ENCODE data around the gene ACTR3C. TPM values are rescaled to one million over a fixed set of nuclear protein-coding genes. Genes with fewer than 3 reads are reported as not detected.

ACTR3C gene
- total and polyA plus RNA-seq, 10 of the 15 experiments (the other 5 are each of a cell fraction or from before 2014, with no cell fraction given), result 2.0 to 10.2 (median 6.3) TPM

DNA sequence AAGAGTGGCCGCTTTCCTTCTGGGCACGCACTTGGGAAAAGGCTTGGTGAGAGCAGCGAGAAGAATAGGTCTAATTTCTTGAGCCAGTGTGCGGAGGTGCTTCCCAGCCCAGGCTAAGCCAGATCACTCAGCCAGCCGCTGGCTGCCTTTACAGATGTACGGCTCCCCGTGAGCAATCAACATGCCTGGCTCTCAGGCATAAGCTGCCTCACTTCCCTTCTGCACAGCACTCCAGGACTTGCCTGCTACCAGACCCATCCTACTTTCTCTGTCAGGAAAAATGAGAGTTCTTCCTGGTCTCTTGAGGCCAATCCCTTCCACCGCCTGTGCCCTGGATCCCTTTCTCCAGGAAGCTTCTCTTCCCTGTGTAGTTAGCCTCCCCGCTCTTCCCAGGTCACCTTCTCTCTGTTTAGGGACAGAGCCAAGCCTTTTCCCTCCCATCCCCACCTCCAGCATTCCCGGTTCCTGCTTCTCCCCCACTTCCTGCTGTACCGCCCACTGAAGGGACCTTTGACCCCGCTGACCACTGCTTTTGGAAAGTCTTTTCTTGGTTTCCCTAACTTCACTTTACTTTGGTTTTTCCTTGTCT, 1.1 kb upstream of the ACTR3C start:
- in situ Hi-C loops (cut with MboI), result no loop called here
- Histone ChIP-seq H3K4me2 (ENCODE audit: control insufficient read depth, insufficient read depth) (peak overlapping the region; percentile 100), H3K27me3 (replicated peaks in 1 of 2; ENCODE audit: control insufficient read depth in 2 of 2, insufficient read depth in 2 of 2, low read length in 1 of 2) (no peaks in the 10 kb centered on the region), H3K4me3 (peak overlapping the region; percentile 78), H3K4me1 (ENCODE audit: control insufficient read depth, insufficient read depth, low read length) (peaks cover 13% of the 10 kb centered on the region; the same call in 1 of the 2 replicates), H4K20me1 (ENCODE audit: control insufficient read depth, insufficient read depth) (no peaks in the 10 kb centered on the region), H3K79me2 (ENCODE audit: control insufficient read depth, insufficient read depth, low read length) (peaks cover 36% of the 10 kb centered on the region), H3K9ac (ENCODE audit: control insufficient read depth, insufficient read depth, low read length) (peak overlapping the region; percentile 99), H3K9me3 (replicated peaks; ENCODE audit: control insufficient read depth, insufficient read depth, low read length) (no peaks in the 10 kb centered on the region), H2AFZ (ENCODE audit: control insufficient read depth, low read depth, low read length) (no peak overlapping the region), H3K36me3 (ENCODE audit: control insufficient read depth in 2 of 2, insufficient read depth in 2 of 2, low read length in 1 of 2) (peaks cover 2 to 16% of the 10 kb centered on the region in 2 experiments), H3K27ac (ENCODE audit: control insufficient read depth, insufficient read depth) (peak overlapping the region; percentile 99)
- RAD21 ChIA-PET (ENCODE audit: unreplicated experiment), result interaction anchor here (1.3 kb wide), 1 partner anchor 54 kb away, joined by 4 read pairs; no protein-coding TSS in a partner anchor
- WGBS (ENCODE audit: insufficient coverage, insufficient replicate concordance, low lambda C conversion rate, missing lambda C conversion rate), result 94% methylated on average over 12 of the region's 12 CpGs
- SMC1A ChIA-PET (ENCODE audit: uncharacterized antibody, unreplicated experiment), result interaction anchor here (1.0 to 3.4 kb wide), 3 partner anchors 31 to 82 kb away, joined by 3 to 9 read pairs (median 4); no protein-coding TSS in a partner anchor
- intact Hi-C loops (cut with micrococcal nuclease; ENCODE audit: unreplicated experiment), result loop anchor here (5.0 kb wide), 1 partner anchor 33 kb away; no protein-coding TSS in a partner anchor
- FAIRE-seq (no peak), DNase-seq (ENCODE audit: low read depth, low spot score) (no peak), ATAC-seq (no peak)
- POLR2A ChIA-PET, result interaction anchor here (1.4 kb wide), 3 partner anchors 49 to 82 kb away, joined by 3 to 5 read pairs (median 4); no protein-coding TSS in a partner anchor
- CTCF ChIA-PET, result interaction anchor here (0.9 to 2.3 kb wide), 4 partner anchors 31 to 93 kb away, joined by 3 to 5 read pairs (median 4); no protein-coding TSS in a partner anchor
- BruUV-seq (replicated peaks), result no TSS peak
- TF ChIP-seq SPI1 (IDR thresholded peaks at IDR 0.05; ENCODE audit: borderline replicate concordance, insufficient read depth, low read depth, low read length) (peak; percentile 28; the same call in 1 of the 2 replicates), IKZF1 (conservative IDR thresholded peaks at IDR 0.05) (peak; percentile 53), TCF3 (IDR thresholded peaks at IDR 0.05; ENCODE audit: borderline replicate concordance, insufficient read depth, low read depth, low read length) (no peak), SUZ12 (IDR thresholded peaks at IDR 0.05; ENCODE audit: unreplicated experiment) (no peak), LARP7 (IDR thresholded peaks at IDR 0.05) (no peak), NR2F1 (conservative IDR thresholded peaks at IDR 0.05) (peak; percentile 46; the same call in 1 of the 2 replicates), ZSCAN29 (IDR thresholded peaks at IDR 0.05) (no peak), NR2C1 (IDR thresholded peaks at IDR 0.05) (peak; percentile 42; the same call in 1 of the 2 replicates), KAT2A (conservative IDR thresholded peaks at IDR 0.05; ENCODE audit: control insufficient read depth, low read depth, low read length) (no peak), ZNF274 (IDR thresholded peaks at IDR 0.05; ENCODE audit: insufficient read depth, insufficient read length) (no peak), HDAC2 (IDR thresholded peaks at IDR 0.05) (no peak), PAX5 (IDR thresholded peaks at IDR 0.05; ENCODE audit: borderline replicate concordance, low read depth, low read length) (no peak), EED (IDR thresholded peaks at IDR 0.05; ENCODE audit: low read depth) (0 out of 2 replicates have a peak, but pooled peaks have one; percentile 25), IKZF2 (IDR thresholded peaks at IDR 0.05) (peak in 1 of 2 experiments; percentile 39; a peak in 1 of 4 replicates), RFX5 (IDR thresholded peaks at IDR 0.05; ENCODE audit: low read depth, low read length) (no peak)
- TF ChIP-seq, protein P1, sequence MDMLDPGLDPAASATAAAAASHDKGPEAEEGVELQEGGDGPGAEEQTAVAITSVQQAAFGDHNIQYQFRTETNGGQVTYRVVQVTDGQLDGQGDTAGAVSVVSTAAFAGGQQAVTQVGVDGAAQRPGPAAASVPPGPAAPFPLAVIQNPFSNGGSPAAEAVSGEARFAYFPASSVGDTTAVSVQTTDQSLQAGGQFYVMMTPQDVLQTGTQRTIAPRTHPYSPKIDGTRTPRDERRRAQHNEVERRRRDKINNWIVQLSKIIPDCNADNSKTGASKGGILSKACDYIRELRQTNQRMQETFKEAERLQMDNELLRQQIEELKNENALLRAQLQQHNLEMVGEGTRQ (IDR thresholded peaks at IDR 0.05; ENCODE audit: borderline replicate concordance, low read depth, low read length), result no peak
- TF ChIP-seq, protein P2, sequence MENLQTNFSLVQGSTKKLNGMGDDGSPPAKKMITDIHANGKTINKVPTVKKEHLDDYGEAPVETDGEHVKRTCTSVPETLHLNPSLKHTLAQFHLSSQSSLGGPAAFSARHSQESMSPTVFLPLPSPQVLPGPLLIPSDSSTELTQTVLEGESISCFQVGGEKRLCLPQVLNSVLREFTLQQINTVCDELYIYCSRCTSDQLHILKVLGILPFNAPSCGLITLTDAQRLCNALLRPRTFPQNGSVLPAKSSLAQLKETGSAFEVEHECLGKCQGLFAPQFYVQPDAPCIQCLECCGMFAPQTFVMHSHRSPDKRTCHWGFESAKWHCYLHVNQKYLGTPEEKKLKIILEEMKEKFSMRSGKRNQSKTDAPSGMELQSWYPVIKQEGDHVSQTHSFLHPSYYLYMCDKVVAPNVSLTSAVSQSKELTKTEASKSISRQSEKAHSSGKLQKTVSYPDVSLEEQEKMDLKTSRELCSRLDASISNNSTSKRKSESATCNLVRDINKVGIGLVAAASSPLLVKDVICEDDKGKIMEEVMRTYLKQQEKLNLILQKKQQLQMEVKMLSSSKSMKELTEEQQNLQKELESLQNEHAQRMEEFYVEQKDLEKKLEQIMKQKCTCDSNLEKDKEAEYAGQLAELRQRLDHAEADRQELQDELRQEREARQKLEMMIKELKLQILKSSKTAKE (IDR thresholded peaks at IDR 0.05; ENCODE audit: low read depth, poor library complexity, severe bottlenecking), result no peak
- TF ChIP-seq, protein P3, sequence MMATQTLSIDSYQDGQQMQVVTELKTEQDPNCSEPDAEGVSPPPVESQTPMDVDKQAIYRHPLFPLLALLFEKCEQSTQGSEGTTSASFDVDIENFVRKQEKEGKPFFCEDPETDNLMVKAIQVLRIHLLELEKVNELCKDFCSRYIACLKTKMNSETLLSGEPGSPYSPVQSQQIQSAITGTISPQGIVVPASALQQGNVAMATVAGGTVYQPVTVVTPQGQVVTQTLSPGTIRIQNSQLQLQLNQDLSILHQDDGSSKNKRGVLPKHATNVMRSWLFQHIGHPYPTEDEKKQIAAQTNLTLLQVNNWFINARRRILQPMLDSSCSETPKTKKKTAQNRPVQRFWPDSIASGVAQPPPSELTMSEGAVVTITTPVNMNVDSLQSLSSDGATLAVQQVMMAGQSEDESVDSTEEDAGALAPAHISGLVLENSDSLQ (IDR thresholded peaks at IDR 0.05), result no peak
- TF ChIP-seq, protein P4, sequence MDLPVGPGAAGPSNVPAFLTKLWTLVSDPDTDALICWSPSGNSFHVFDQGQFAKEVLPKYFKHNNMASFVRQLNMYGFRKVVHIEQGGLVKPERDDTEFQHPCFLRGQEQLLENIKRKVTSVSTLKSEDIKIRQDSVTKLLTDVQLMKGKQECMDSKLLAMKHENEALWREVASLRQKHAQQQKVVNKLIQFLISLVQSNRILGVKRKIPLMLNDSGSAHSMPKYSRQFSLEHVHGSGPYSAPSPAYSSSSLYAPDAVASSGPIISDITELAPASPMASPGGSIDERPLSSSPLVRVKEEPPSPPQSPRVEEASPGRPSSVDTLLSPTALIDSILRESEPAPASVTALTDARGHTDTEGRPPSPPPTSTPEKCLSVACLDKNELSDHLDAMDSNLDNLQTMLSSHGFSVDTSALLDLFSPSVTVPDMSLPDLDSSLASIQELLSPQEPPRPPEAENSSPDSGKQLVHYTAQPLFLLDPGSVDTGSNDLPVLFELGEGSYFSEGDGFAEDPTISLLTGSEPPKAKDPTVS (IDR thresholded peaks at IDR 0.05; ENCODE audit: low read depth, low read length), result no peak
